ENCODE results near the gene STARD7. TPM values are rescaled to one million over a fixed set of nuclear protein-coding genes. Genes with fewer than 3 reads are reported as not detected.
A peak's percentile ranks its signal among the peaks of the same experiment; 100 is the strongest.

The STARD7 gene
- total and polyA plus RNA-seq, 9 of the 15 experiments (the other 6 are each of a cell fraction or from before 2014, with no cell fraction given): 90.9 to 196 (median 145) TPM

DNA sequence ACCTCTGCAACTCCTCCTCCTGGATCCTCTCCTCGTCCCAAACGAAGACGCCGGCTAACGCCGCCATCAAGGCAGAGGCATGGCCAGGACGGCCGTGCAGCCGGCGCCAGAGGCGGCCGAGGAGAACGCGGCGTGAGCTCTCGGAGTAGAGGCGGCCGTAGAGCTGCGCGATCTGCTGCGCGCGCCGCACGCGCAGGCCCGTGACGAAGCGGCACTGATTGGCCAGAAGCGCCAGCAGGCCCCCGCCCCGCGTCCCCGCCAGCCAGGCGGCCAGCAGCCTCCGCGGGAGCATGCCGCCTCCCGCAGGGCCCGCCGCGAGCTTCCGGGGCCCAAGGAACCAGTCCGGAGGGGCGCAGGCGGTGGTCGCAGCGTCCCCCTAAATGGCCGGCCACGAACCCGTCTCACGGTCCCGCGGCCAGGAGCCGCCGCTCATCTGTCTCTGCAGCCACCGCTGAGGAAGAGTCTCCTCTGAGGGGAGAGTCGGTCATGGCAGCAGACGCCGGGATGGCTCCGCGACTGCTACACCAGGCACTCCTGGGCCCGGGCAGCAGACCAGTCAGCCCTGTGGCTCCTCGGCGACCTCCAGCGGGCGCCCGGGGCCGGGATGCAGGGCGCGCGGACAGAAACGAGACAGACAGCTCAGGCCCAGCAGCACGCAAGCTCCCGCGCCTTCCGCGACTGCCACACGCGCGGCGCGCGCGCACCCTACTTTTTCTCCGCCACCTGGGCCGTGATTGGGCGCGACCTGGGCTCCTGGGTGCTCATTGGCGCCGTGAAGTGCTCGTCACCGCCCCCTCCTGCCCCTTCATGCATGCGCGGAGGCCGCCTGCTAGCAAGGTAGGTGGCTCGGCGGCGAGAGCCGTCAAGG lies at the start of gene STARD7 (continued):
- no peak for TF ChIP-seq ZNF277 (CRISPR knock-in tag; IDR thresholded peaks at IDR 0.05; ENCODE audit: borderline replicate concordance)
- TF ChIP-seq ZNF830 (CRISPR knock-in tag; IDR thresholded peaks at IDR 0.05): no peak
- TF ChIP-seq MBD1 (CRISPR knock-in tag; IDR thresholded peaks at IDR 0.05): no peak
- no peak for TF ChIP-seq ZZZ3 (IDR thresholded peaks at IDR 0.05)
- TF ChIP-seq NFXL1 (CRISPR knock-in tag; IDR thresholded peaks at IDR 0.05): no peak
- TF ChIP-seq ADNP (tag; IDR thresholded peaks at IDR 0.05): no peak
- TF ChIP-seq LARP7 (IDR thresholded peaks at IDR 0.05): 0 out of 2 replicates have a peak, but pooled peaks have one; percentile 35
- no peak for TF ChIP-seq ZNF57 (CRISPR knock-in tag; IDR thresholded peaks at IDR 0.05)
- no peak for TF ChIP-seq ZEB2 (IDR thresholded peaks at IDR 0.05)
- no peak for TF ChIP-seq ZNF217 (CRISPR knock-in tag; IDR thresholded peaks at IDR 0.05)
- no peak for TF ChIP-seq E2F5 (CRISPR knock-in tag; IDR thresholded peaks at IDR 0.05)
- no peak for TF ChIP-seq ZBTB26 (CRISPR knock-in tag; IDR thresholded peaks at IDR 0.05)
- TF ChIP-seq SETDB1 (IDR thresholded peaks at IDR 0.05; ENCODE audit: low read length): no peak
- TF ChIP-seq ZNF197 (CRISPR knock-in tag; IDR thresholded peaks at IDR 0.05; ENCODE audit: low read depth): no peak
- peak; percentile 23 to 40 for TF ChIP-seq RAD21 (CRISPR knock-in tag; conservative IDR thresholded peaks at IDR 0.05 in 1 of 2, IDR thresholded peaks at IDR 0.05 in 1 of 2)
- TF ChIP-seq, protein P1, sequence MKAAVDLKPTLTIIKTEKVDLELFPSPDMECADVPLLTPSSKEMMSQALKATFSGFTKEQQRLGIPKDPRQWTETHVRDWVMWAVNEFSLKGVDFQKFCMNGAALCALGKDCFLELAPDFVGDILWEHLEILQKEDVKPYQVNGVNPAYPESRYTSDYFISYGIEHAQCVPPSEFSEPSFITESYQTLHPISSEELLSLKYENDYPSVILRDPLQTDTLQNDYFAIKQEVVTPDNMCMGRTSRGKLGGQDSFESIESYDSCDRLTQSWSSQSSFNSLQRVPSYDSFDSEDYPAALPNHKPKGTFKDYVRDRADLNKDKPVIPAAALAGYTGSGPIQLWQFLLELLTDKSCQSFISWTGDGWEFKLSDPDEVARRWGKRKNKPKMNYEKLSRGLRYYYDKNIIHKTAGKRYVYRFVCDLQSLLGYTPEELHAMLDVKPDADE (conservative IDR thresholded peaks at IDR 0.05; ENCODE audit: control insufficient read depth, low read depth, low read length): peak; percentile 52; the same call in 1 of the 2 replicates
- TF ChIP-seq MAFF (IDR thresholded peaks at IDR 0.05; ENCODE audit: low read length): no peak
- no peak for TF ChIP-seq ELF4 (CRISPR knock-in tag; IDR thresholded peaks at IDR 0.05)
- TF ChIP-seq ZNF124 (CRISPR knock-in tag; IDR thresholded peaks at IDR 0.05): no peak
- no peak for TF ChIP-seq ZNF668 (CRISPR knock-in tag; IDR thresholded peaks at IDR 0.05)
- TF ChIP-seq CBX2 (IDR thresholded peaks at IDR 0.05; ENCODE audit: insufficient read depth, low read length, poor library complexity, severe bottlenecking): no peak
- no peak for TF ChIP-seq ZNF444 (CRISPR knock-in tag; IDR thresholded peaks at IDR 0.05)

Data from K562 (cell line).